ENCODE data around the gene LDLRAD3.
A peak's percentile ranks its signal among the peaks of the same experiment; 100 is the strongest.

LDLRAD3 gene

DNA sequence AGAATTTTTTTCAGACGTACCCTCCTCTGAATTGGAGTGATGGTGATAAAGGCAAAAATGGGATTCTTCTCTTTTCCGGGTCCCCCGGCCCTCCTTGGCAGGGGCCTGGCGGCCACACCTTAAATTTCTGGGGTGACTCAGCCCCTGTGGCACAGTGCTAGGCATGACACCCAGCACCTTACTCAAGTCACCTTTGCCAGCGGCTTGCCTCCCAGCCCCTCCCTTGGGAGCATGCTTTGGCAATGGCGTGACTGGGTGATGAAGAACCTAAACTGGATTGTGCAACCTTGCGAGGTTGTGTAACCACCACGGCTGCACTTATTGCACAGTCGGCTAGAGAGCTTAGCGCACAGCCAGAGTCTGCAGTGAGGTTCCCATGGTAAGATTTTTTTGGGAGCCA lies 16.2 kb upstream of the LDLRAD3 start:
- no peak for DNase-seq (ENCODE audit: low spot score)

DNA sequence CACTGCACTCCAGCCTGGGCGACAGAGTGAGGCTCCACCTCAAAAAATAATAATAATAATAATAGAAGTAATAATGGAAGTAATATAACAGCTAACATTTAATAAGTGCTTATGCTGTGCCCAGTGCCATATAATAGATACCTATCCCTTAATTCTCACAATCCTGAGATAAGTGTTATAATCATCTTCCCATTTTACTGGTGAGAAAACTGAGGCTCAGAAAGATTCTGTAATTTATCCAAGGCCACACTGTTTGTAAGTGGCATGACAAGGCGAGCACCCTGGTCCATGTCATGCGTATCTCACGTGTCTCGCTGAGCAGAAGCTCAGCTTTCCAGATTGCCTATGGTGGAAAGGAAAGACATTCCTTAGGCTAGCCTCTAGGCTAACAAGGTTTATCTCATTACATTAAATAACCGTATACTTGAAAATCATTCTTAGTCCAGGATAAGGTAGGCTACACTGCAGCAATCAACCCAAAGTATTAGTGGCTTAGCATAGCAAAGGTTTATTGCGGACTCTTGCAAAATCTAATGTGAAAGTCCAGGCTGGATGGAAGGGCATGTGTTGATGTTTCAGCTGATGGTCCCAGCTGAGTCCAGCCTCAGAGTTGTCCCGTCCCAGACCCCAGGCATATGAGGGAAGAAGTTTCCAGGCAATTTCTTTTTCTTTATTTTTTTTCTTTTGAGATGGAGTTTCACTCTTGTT lies 15.0 kb upstream of the LDLRAD3 start:
- no peak for DNase-seq (ENCODE audit: low spot score)

DNA sequence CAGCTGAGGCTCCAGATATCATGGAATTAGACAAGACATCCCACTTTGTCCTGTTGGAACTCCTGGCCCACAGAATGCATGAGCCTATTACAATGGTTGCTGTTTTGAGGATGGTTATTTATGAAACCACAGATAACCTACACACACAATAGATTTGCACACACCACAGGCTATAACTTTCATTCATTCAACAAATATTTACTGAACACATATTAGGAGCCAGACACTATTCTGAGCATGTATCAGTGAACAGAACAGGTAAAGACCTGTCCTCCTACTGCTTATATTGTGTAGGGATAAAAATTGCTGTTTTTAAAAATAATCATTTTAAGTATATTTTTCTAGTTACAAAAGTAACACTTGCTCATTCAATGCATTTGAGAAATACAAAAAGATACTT lies 13.4 kb upstream of the LDLRAD3 start:
- no peak for DNase-seq (ENCODE audit: low spot score)

DNA sequence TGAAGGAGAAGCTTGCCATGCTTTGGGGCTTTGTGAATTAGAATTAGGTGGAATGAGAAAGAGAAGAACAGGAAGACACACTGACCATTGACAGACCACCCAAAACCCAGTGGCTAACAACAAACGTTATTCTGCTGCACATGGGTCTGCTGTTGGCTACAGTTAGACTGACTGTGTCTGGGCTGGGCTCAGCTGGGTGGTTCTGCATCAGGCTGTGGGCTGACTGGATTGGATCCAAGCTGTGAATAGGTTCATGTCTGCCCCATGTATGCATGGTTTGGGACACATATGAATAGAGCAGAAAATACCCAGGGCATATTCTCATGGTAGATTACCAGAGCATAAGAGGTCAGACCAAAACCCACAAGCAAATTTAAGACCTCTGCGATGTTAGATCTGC lies 11.7 kb upstream of the LDLRAD3 start:
- no peak for DNase-seq (ENCODE audit: low spot score)

DNA sequence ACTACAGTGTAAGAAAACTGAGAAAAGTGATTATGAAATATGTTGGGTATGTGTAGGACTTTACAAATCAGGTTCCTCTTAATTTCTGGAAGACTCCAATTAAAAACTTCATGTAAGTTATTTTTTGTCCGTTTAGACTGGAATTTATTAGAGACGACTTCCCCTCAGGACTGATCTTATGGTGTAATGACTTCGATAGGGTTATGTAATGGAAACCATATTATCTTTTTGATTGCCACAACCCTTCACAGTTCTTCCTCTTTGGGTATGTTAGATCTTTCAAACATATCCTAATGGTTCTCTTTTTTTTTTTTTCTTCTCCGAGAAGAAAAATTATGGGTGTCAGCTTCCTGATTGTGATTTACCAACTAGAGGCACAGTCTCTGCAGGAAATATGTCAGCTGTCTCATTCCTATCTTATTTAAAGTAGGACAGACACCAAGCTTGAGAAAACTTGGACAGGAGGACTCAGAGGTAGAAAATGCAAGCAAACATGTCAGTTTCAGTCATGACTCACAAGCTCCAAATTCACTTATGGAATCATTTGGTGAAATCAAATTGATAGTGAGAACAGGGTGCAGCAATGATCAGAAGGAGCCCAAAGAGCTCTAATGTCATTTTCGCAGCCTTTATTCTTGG lies 11.1 kb upstream of the LDLRAD3 start:
- no peak for DNase-seq (ENCODE audit: low spot score)

DNA sequence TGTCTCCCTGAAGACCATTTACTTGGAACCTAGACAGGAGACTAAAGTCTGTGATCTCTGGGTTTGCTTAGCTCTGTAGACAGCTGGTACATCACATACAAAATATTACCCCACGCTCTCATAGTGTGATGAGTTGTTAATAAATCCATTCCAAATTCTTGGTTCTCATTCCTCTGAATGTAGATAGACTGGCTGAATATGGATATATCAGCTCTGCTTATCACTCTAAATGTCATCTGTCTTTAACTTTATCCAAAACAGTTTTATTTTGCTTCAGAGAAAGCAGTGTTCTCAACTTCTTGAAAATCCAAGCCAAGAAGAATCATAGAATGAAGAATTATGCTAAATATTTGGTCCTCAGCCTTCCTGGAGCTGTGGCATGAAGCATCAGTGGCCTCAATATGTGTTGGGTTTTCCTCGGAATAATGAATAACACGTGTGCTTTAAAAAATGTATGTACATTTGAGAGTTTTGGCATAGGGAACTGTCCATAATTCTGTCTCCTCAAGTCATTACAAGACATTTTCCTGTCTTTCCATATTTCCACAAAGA lies 10.5 kb upstream of the LDLRAD3 start:
- no peak for DNase-seq (ENCODE audit: low spot score)

DNA sequence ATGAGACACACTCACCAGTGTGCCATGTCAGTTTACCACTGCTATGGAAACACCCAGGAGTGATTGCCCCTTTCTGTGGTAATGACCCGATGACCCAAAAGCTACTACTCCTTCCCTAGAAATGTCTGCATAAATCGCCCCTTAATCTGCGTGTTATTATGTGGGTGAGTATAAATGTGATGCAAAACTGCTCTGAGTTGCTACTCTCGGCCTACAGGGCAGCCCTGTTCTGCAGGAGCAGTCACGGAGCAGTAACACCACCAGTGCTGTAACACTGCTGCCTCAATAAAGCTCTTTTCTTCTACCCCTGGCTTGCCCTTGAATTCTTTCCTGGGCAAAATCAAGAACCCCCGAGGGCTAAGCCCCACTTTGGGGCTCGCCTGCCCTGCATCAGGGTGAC lies 9.6 kb upstream of the LDLRAD3 start:
- DNase-seq (ENCODE audit: low spot score) = no peak

DNA sequence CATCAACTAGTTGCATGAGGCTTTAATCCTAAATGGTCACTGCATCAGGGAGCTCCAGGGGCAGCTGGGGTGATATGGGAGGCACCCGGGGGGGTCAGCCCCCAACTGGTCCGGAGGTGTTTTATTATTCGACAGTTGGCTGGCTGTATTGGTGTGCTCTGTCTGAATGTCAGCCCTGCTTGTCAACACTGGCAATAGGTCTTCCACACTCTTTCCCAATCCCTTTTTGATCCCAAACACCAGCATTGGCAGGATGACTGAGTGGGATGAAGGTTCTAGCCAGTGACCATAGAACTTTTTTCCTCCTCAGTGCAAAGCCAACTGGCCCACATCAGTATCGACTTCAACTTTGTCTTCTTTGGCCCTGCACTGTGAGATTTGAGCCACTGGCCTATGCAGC lies 8.9 kb upstream of the LDLRAD3 start:
- DNase-seq (ENCODE audit: low spot score) = no peak

DNA sequence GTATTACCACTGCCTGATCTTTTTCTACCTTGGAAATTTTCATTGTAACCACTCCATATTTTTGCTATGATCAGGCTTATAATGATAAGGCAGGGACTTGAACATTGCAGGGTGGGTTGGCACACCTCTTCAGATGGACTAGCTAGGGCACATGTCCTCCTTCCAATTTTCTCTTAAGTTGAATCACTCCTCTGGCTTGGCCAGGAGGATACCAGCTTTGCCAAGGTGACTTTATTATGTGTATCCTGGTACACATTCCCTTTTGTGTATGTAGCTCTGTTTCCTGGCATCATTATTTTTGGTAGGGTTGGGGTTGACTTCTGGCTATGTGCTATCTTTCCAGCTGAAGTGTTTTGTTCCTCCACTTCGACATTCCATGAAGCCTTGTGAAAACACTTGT lies 8.5 kb upstream of the LDLRAD3 start:
- DNase-seq (ENCODE audit: low spot score) = no peak

DNA sequence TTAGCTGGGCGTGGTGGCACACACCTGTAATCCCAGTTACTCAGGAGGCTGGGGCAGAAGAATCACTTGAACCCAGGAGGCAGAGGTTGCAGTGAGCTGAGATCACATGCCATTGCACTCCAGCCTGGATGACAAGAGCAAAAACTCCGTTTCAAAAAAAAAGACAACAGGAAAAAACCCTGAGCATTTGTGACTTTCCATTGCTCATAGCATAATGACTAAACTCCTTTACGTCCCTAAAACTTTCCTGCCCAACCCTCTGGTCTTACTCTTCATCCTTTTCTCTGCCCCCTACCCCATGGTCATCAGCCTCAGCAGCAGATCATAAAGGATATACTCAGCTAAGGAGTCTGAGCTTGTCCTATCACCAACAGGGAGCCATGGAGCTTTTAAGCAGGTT lies 6.8 kb upstream of the LDLRAD3 start:
- no peak for DNase-seq (ENCODE audit: low spot score)

GRCh38 chr11:35937700-35938099 lies 6.2 kb upstream of the LDLRAD3 start:
- DNase-seq (ENCODE audit: low spot score) = no peak

DNA sequence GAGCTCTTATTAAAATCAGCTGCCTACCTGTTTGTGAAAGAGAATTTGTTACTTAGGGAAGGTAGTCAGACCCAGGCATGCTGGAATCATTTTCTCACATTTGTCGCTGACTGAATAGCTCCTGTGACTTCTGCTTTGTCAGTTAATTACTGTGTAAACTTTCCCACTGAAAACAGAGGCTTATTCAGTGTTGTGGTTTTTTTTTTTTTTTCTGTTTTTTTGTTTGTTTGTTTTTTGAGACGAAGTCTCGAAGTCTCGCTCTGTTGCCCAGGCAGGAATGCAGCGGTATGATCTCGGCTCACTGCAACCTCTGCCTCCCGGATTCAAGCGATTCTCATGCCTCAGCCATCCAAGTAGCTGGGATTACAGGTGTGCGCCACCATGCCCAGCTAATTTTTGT lies 5.6 kb upstream of the LDLRAD3 start:
- DNase-seq (ENCODE audit: low spot score) = no peak

DNA sequence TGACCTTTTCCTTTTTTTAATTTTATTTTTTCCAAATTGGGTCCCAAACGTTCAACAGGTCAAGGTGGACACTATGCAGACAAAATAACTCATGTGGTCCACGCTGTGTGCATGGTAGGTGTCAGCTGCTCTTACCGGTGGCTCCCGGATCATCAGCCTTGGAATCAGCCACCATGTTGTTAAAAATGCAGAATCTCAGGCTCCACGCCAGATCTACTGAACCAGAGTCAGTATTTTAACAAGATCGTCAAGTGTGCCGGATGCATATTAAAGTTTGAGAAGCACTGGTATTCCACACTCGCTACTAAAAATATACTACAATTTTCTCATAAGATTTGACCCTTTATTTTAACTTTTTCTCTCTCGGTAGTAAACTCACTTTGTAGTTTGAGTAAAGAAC lies 553 bp upstream of the LDLRAD3 start:
- no peak for DNase-seq (ENCODE audit: low spot score)

DNA sequence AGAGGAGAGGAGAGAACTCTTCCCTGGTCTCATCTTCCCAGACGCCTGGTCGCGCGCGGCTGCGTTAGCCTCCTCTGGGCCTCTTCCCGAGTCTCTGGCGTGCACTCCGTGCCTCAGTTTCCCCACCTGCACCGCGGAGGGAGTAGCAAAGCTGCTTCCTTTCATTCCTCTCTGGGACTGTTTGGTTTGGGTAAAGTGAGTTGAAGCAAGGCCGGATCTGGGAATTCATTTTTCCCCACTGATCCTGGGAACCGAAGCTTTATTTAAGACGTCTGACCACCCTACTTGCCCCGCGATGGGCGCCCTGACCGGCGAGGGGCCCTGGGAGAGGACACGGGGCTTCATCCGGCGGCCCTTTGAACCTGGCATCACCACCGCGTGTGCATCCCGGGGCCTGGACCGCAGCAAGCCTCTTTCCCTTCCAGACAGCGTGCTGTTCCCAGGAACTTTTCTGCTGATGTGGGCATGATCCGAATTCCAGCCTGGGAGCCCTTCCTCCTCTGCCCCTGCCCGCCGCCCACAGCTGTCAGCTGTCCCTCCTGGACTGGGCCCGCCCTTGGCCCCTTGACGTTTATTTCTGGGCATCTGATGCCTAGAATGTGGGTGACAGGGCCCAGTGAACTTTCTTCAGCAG lies 758 bp downstream of the LDLRAD3 start:
- DNase-seq (ENCODE audit: low spot score) = peak; percentile 51

DNA sequence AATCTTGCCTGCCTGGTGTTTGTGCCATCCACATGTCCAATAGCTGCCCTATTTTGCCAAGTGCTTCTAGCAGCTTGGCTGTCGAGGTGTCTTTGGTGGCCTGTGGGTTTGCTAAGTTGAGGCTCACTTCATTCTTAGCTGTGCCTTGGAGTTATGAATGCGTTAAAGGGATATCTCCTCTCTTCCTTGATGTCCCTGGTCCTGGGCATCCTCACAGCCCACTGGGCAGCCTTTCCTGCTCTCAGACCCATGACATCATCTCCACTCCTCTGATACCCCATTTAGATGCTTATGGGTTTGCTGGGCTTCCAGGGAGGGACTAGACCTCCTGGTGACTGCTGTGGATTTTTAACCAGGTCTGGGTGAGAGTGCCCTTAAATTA lies 1.3 kb downstream of the LDLRAD3 start:
- DNase-seq (ENCODE audit: low spot score) = no peak

DNA sequence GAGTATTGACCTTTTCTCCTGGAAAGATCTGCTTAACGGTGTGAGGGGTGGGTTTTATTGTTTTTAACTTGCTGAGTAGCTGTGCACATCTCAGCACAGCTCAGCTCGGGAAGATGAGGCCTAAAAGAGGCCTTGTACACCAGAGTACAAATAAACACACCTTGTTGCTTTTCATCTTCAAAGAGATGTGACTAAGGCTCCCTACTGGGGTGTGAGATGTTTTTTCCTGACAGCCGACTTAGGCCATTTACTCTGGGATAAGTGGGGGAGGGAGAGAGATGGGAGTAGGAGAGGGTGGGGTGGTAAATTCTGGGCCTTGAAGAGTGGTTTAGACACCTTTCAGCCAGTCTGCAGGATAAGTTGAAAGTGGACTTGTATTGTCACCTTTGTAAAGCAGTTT lies 2.9 kb downstream of the LDLRAD3 start:
- no peak for DNase-seq (ENCODE audit: low spot score)

- no peak for DNase-seq (ENCODE audit: low spot score)
Measured at GRCh38 chr11:35947437-35947836, 3.6 kb downstream of the LDLRAD3 start.

- no peak for DNase-seq (ENCODE audit: low spot score)
Measured at GRCh38 chr11:35949242-35949641, 5.4 kb downstream of the LDLRAD3 start.

GRCh38 chr11:35950082-35950481 lies 6.2 kb downstream of the LDLRAD3 start:
- DNase-seq (ENCODE audit: low spot score) = no peak

- no peak for DNase-seq (ENCODE audit: low spot score)
Measured at GRCh38 chr11:35951680-35952079, 7.8 kb downstream of the LDLRAD3 start.

DNA sequence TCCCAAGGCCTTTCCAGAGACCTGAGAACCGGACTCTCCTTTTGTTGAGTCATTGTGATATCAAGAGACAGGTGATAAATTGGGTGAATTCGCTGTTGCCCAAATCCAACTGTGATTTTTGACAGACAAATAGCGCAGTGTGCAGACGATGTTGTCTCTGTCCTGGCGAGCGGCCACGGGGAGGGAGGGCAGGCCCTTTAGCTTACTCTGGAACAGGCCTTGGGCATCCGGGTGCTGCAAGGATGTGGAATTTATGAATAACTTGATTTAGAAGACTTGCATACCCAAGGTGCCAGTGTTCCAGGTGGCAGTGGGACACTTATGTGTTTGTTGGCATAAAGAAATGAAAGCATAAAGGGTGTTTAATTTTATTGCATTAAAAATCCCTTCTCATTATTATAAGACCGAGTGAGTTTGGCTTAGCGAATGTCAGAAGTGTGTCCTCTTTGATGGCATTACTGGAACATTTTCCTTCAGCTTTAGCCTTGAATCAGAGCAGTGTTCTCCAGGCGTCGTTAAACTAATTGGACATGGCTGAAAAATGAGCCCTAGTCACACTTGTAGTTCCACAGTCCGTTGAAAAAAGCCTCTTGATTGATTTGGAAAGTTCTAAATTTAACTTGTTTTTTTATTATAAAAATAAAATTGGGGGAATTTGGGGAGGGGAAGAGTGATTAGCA lies 9.4 kb downstream of the LDLRAD3 start:
- peak; percentile 83 for DNase-seq (ENCODE audit: low spot score)

DNA sequence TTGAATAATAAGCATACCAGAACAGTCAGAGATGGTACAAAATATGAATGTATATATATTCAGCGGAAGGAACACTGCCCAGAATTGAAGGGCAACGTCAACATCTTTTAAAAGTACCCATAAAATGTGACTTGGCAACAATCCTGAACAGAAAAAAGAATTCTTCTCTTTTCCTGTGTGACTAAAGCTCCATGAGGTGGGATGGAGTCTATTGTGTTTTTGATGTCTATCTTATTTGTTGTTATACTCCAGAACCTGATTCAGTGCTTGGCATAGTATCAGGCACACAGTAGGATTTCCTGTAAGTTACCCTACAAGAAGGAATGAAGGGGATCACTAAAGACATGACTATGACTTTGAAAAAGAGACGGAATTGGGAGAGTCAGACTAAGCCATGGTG lies 10.3 kb downstream of the LDLRAD3 start:
- DNase-seq (ENCODE audit: low spot score) = no peak

DNA sequence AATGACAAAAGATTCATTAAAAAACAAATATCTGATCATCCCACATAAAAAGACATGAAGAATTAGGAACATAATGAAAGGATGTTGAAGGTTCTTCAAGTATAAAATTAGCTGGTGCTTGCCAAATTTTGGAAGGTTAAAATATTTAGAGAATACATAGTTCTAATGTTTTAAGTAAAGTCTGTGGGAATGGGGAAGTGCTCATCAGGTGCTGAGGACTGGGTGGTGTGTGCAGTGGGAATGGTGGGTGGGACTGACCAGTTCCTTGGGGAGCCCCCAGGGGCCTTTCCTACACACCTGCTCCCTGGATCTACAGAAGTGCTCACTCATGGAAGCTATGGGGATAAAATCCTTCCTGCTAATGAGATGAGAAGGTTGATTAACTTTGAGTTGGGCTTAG lies 11.8 kb downstream of the LDLRAD3 start:
- DNase-seq (ENCODE audit: low spot score) = no peak

Measured in globus pallidus (tissue), 1 donor.